OCI-LY3 (cell line): Measurements from ENCODE around the gene NOVA1.

ENCODE experiments used
- CTCF ChIP-seq: fragments of 200-600, 300-600 bp; sonication (generic); IDR thresholded peaks from 2 replicates; pipeline ENCODE4 v1.5.1; 2014; ENCODE audit warnings: antibody characterized with exemption, low read length, low read depth
- EZH2phosphoT487 ChIP-seq: fragments of 200-600 bp; shearing (Covaris generic); IDR thresholded peaks from 2 replicates; pipeline ENCODE4 v1.6.1; 2018; ENCODE audit warnings: antibody characterized with exemption, mixed run types, low read depth

GRCh38 chr14:26486922-26487321 lies 110.9 kb downstream of the NOVA1 start:
- TF ChIP-seq CTCF (no peak), EZH2phosphoT487 (no peak)
